NB4 (cell line): Measurements from ENCODE around the gene IQCH.

Experiments
- CTCF ChIP-seq: IDR thresholded peaks from one replicate; pipeline ENCODE4 v1.5.1; 2012; ENCODE audit warnings: low read depth, low read length
- MAX ChIP-seq: IDR thresholded peaks from 2 replicates; pipeline ENCODE4 v1.6.1; 2011; ENCODE audit warnings: low read depth, low read length
- MYC ChIP-seq: IDR thresholded peaks from 2 replicates; pipeline ENCODE4 v1.6.1; 2011; ENCODE audit warnings: low read depth, low read length
- POLR2A ChIP-seq: IDR thresholded peaks from 2 replicates; pipeline ENCODE4 v1.6.1; 2011; ENCODE audit warnings: mild to moderate bottlenecking; ENCODE audit not compliant: insufficient read length; ENCODE audit errors: extremely low read depth

GRCh38 chr15:67547064-67547463, 292.5 kb downstream of the IQCH start:
- TF ChIP-seq CTCF (no peak), MYC (no peak), MAX (no peak), POLR2A (no peak)
